HepG2 (cell line): ENCODE measurements around the gene PBX2. TPM values are rescaled to one million over a fixed set of nuclear protein-coding genes. Genes with fewer than 3 reads are reported as not detected.
A peak's percentile ranks its signal among the peaks of the same experiment; 100 is the strongest.

Experiments used
- ATAC-seq: fragments of 200-7000 bp; cut with Tn5 transposase; 3 replicates; pipeline ENCODE4 v1.9.1; 2020; ENCODE audit warnings: mild to moderate bottlenecking, moderate library complexity
- BruUV-seq: library from RNA; stranded (reverse); fragments of 400-500 nt; replicated peaks from 2 replicates; lab custom pipeline; 2021; lab: Mats Ljungman, UMichigan
- CTCF ChIA-PET: fragments of 300-600 bp; formaldehyde crosslinking; extraction: SDS; loops from one replicate; lab custom pipeline; 2021; ENCODE audit warnings: low total read pairs, inconsistent platforms, low intra/inter-chr PET ratio; lab: Yijun Ruan, JAX
- POLR2A ChIA-PET: fragments of 350-600 bp; sonication (Branson Sonifier 250); formaldehyde crosslinking; loops from one replicate; lab custom pipeline; 2020; ENCODE audit warnings: antibody characterized with exemption, inconsistent platforms; lab: Yijun Ruan, JAX
- DNase-seq: peaks from one replicate; pipeline ENCODE4 v3.0.0-alpha.2; 2015; ENCODE audit warnings: low spot score
- FAIRE-seq: peaks from 3 replicates; lab custom pipeline; 2011; peaks lifted over from hg19 to GRCh38; lab: Jason Lieb, UNC
- H2AFZ ChIP-seq: one replicate; pipeline ENCODE4 v1.6.1; 2011; ENCODE audit warnings: low read length, inconsistent platforms
- H3K27ac ChIP-seq: fragments of 300-600 bp; 3 replicates; pipeline ENCODE4 v1.8.0; 2011; ENCODE audit warnings: mixed run types, mild to moderate bottlenecking, mixed read lengths, low read length, inconsistent platforms; ENCODE audit not compliant: insufficient read depth; ENCODE audit errors: extremely low read length
- H3K27me3 ChIP-seq, 2 experiments: fragments of 200-600 bp in 1 of 2; 2 replicates in 1 of 2; 3 replicates in 1 of 2; pipeline versions ENCODE4 v1.6.0 to v1.8.0; 2011; ENCODE audit warnings: low read length in 2 of 2, mild to moderate bottlenecking in 2 of 2, moderate library complexity in 2 of 2, inconsistent platforms in 1 of 2; ENCODE audit not compliant: insufficient read depth in 2 of 2, control insufficient read depth in 1 of 2
- H3K36me3 ChIP-seq, 2 experiments: fragments of 200-600 bp in 1 of 2; replicated peaks in 1 of 2; 2 replicates in 1 of 2; 3 replicates in 1 of 2; pipeline versions ENCODE4 v1.5.1 to v1.8.0; 2011; ENCODE audit warnings: low read length in 2 of 2, inconsistent platforms in 1 of 2; ENCODE audit not compliant: insufficient read depth in 2 of 2, control insufficient read depth in 1 of 2
- H3K4me1 ChIP-seq: 2 replicates; pipeline ENCODE4 v1.5.1; 2012; ENCODE audit warnings: low read length, inconsistent platforms; ENCODE audit not compliant: insufficient read depth
- H3K4me2 ChIP-seq: 2 replicates; pipeline ENCODE4 v1.6.0; 2011; ENCODE audit warnings: low read depth, low read length, inconsistent platforms
- H3K4me3 ChIP-seq, 3 experiments: fragments of 200-600 bp in 1 of 3; sonication (generic), shearing (Covaris generic) in 1 of 3; replicated peaks in 1 of 3; 2 replicates each; pipeline ENCODE4 v1.5.1; 2011 to 2016; ENCODE audit warnings: low read length in 3 of 3, inconsistent platforms in 2 of 3, low read depth in 2 of 3, mild to moderate bottlenecking in 2 of 3, control low read depth in 1 of 3, mixed read lengths in 1 of 3; ENCODE audit not compliant: insufficient read depth in 1 of 3
- H3K79me2 ChIP-seq: one replicate; pipeline ENCODE4 v1.6.1; 2011; ENCODE audit warnings: low read length, inconsistent platforms; ENCODE audit not compliant: insufficient read depth
- H3K9ac ChIP-seq: 2 replicates; pipeline ENCODE4 v1.6.0; 2011; ENCODE audit warnings: mild to moderate bottlenecking, low read depth, low read length, inconsistent platforms; ENCODE audit not compliant: insufficient read depth
- H3K9me3 ChIP-seq: 2 replicates; pipeline ENCODE4 v1.5.1; 2012; ENCODE audit warnings: mild to moderate bottlenecking, low read length
- H4K20me1 ChIP-seq: 2 replicates; pipeline ENCODE4 v1.6.0; 2011; ENCODE audit warnings: inconsistent platforms, mild to moderate bottlenecking, low read length, moderate library complexity; ENCODE audit not compliant: insufficient read depth
- ELF3 ChIP-seq: IDR thresholded peaks from 2 replicates; pipeline ENCODE4 v1.6.1; 2016; ENCODE audit warnings: missing genetic modification reagents, missing compliant biosample characterization
- IRX3 ChIP-seq: sonication (generic); formaldehyde crosslinking; IDR thresholded peaks from 2 replicates; pipeline ENCODE4 v1.8.1; 2023; ENCODE audit warnings: mild to moderate bottlenecking, low read depth, missing genetic modification reagents, borderline replicate concordance
- WGBS: methylation state at CpG from one replicate; pipeline ENCODE4 v1.1.6; 2017; ENCODE audit warnings: low lambda C conversion rate; 5-methylcytosine and 5-hydroxymethylcytosine counted together
- in situ Hi-C: cut with HindIII; loops from 2 replicates; pipeline ENCODE4 v1.10.0; 2017; ENCODE audit warnings: low pct_unique_long_range_greater_than_20kb; ENCODE audit not compliant: extremely low pct_ligation_motif_present
- intact Hi-C: fragments of 100-400 bp; cut with micrococcal nuclease; formaldehyde crosslinking; loops from one replicate; pipeline ENCODE4 v1.10.0; 2022; ENCODE audit not compliant: unreplicated experiment
- polyA plus RNA-seq, 8 experiments: library from polyadenylated mRNA; depleted of rRNA in 3 of 8; stranded (reverse) in 7 of 8; unstranded in 1 of 8; fragments of >200 nt; fragmentation: Illumina TruSeq in 4 of 8; extraction: Trizol in 4 of 8; gene quantifications; 2 replicates each; pipeline versions ENCODE4 v1.2.1 to v1.2.3, GENCODE V29; 2011 to 2016; ENCODE audit warnings: low read depth in 4 of 8, missing spikeins in 1 of 8, mixed read lengths in 1 of 8; ENCODE audit not compliant: insufficient read depth in 1 of 8
- total RNA-seq, 5 experiments: library from RNA; depleted of rRNA; stranded (reverse); fragments of >200 nt; fragmentation: Illumina TruSeq; extraction: Trizol; gene quantifications; 2 replicates each; pipeline ENCODE4 v1.2.3, GENCODE V29; 2016; ENCODE audit warnings: low read depth in 1 of 5
- TF ChIP-seq, protein P1 (sequence below): sonication (generic); formaldehyde crosslinking; IDR thresholded peaks from 2 replicates; pipeline ENCODE4 v1.9.0; 2022; ENCODE audit warnings: missing genetic modification reagents, mild to moderate bottlenecking, borderline replicate concordance

Gene PBX2
- total and polyA plus RNA-seq, 2 of the 13 experiments (the other 11 are each of a cell fraction or from before 2014, with no cell fraction given) = 42.3 to 77.8 TPM

DNA sequence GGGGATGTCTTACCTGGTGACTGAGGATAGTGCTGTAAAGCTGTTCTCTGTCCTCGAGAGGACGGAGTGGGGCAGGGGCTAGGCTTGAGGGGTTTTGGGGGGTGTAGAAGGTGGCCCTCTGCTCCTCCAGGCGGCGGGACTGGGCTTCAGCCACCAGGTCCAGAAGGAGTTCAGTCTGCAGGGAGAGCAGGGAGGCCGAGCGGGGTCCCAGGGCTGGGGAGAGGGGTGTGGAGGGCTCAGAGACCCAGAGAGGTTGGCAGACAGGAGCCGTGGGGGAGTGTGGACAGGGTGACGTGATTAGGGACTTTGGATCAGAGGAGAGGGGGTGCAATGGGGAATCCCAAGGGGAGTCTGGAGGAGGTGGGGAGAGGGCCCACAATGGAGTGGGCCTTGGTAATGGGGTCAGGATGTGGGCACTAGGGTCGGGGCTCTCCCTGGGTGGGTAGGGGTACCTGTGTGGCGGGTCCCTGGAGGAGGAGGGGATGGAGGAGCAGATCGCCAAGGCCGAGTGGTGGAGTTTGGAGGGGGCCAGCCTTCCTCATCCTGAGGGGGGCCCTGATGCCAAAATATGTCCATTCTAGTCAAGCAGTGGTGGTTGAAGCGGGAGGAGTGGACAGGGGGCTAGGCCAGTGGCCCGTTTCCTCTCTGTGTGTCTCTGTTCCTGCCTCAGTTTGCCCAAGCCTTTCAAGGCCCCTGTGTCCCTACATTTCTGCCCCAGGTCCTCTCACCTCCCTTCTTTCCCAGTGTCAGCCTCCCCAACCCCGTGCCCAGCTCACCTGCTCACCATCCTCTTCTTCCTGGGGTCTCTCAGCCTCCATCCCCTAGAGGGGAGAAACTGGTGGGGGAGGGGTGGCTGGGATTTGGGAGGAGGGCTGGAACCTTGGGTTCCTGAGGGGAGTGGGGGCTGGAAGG is 1.9 kb upstream of the PBX2 start:
- DNase-seq (no peak), ATAC-seq (no peak), FAIRE-seq (no peak)
- in situ Hi-C loops (loop anchor here (5.0 kb wide), 1 partner anchor 780 kb away; no protein-coding TSS in a partner anchor), intact Hi-C loops (no loop called here)
- H2AFZ ChIP-seq = no peak overlapping the region
- no peaks in the 10 kb centered on the region; a peak in 1 of 5 replicates for H3K27me3 ChIP-seq
- 76% methylated on average over 15 of the region's 15 CpGs for WGBS
- H3K4me1 ChIP-seq = peaks cover 56% of the 10 kb centered on the region
- TF ChIP-seq IRX3 (CRISPR knock-in tag) (no peak), ELF3 (CRISPR knock-in tag) (no peak)
- TF ChIP-seq, protein P1, sequence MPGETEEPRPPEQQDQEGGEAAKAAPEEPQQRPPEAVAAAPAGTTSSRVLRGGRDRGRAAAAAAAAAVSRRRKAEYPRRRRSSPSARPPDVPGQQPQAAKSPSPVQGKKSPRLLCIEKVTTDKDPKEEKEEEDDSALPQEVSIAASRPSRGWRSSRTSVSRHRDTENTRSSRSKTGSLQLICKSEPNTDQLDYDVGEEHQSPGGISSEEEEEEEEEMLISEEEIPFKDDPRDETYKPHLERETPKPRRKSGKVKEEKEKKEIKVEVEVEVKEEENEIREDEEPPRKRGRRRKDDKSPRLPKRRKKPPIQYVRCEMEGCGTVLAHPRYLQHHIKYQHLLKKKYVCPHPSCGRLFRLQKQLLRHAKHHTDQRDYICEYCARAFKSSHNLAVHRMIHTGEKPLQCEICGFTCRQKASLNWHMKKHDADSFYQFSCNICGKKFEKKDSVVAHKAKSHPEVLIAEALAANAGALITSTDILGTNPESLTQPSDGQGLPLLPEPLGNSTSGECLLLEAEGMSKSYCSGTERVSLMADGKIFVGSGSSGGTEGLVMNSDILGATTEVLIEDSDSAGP (CRISPR knock-in tag) = peak; percentile 1; the same call in 1 of the 2 replicates
- peak overlapping the region; percentile 95 for H3K4me2 ChIP-seq
- peaks cover 15% of the 10 kb centered on the region for H3K79me2 ChIP-seq
- no peaks in the 10 kb centered on the region for H4K20me1 ChIP-seq
- no TSS peak for BruUV-seq
- H3K9me3 ChIP-seq = no peaks in the 10 kb centered on the region
- H3K4me3 ChIP-seq = peak overlapping the region in 1 of 3 experiments; percentile 93; a peak in 1 of 6 replicates
- CTCF ChIA-PET = no interaction called here
- H3K36me3 ChIP-seq = peaks cover 6 to 10% of the 10 kb centered on the region in 2 experiments; a peak in 4 of 5 replicates
- no peak overlapping the region for H3K27ac ChIP-seq
- H3K9ac ChIP-seq = no peak overlapping the region
- POLR2A ChIA-PET = interaction anchor here (1.1 to 7.1 kb wide), 8 partner anchors 9 to 780 kb away, joined by 3 to 127 read pairs (median 6); partner anchors contain the start of genes AGPAT1, ATF6B, FKBPL and RNF5
